ENCODE results near the gene FBXO34.
"Not testable (repeated sequence)": the region's sequence is repeated elsewhere in the genome, so short reads cannot be mapped to it uniquely, and the experiment has no call there.

The FBXO34 gene

DNA sequence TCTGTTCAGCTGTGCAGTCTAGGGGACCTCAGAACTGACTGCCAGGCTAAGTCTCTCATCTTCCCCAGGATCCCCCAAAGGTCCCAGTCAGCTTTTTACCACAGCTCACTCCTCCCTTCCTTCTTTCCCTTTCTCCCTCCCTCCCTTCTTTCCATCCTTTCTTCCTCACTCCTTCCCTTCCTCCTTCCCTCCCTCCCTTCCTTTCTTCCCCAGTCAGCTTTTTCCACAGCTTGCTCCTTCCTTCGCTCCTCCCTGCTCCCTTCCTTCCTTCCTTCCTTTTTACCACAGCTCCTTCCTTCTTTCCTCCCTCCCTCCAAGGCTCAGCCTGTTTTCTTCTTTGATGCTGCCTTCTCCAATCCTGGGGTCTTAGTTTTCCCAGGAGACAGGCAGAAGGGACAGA is 101.2 kb downstream of the FBXO34 start:
- Histone ChIP-seq H3K4me1 (no peaks in the 10 kb centered on the region; the same call in 1 of the 2 replicates), H3K36me3 (peaks cover 72% of the 10 kb centered on the region), H3K4me3 (no peak overlapping the region), H3K9ac (no peak overlapping the region), H4K20me1 (no peaks in the 10 kb centered on the region), H3K27me3 (no peaks in the 10 kb centered on the region), H3K27ac (peak overlapping the region; percentile 12; the same call in 1 of the 2 replicates), H3K4me2 (no peak overlapping the region), H3K9me3 (no peaks in the 10 kb centered on the region)
- TF ChIP-seq Cebpa-rat (IDR thresholded peaks at IDR 0.05) = no peak

- no peaks in the 10 kb centered on the region for H3K27me3 ChIP-seq
- H3K36me3 ChIP-seq = peaks cover 72% of the 10 kb centered on the region
- no peak overlapping the region for H3K4me3 ChIP-seq
- H4K20me1 ChIP-seq = no peaks in the 10 kb centered on the region
- H3K27ac ChIP-seq = peak overlapping the region; percentile 12; the same call in 1 of the 2 replicates
- H3K4me2 ChIP-seq = no peak overlapping the region
- no peaks in the 10 kb centered on the region; the same call in 1 of the 2 replicates for H3K4me1 ChIP-seq
- no peak for TF ChIP-seq Cebpa-rat (IDR thresholded peaks at IDR 0.05)
- H3K9ac ChIP-seq = no peak overlapping the region
- no peaks in the 10 kb centered on the region for H3K9me3 ChIP-seq
These were observed 101.6 kb downstream of the FBXO34 start for GRCh38 chr14:55372825-55373224.

- Histone ChIP-seq H3K36me3 (peaks cover 70% of the 10 kb centered on the region), H3K4me3 (no peak overlapping the region), H3K9me3 (no peaks in the 10 kb centered on the region), H3K9ac (no peak overlapping the region), H3K4me2 (no peak overlapping the region), H3K27ac (no peak overlapping the region), H3K4me1 (no peaks in the 10 kb centered on the region; the same call in 1 of the 2 replicates), H3K27me3 (no peaks in the 10 kb centered on the region), H4K20me1 (no peaks in the 10 kb centered on the region)
- no peak for TF ChIP-seq Cebpa-rat (IDR thresholded peaks at IDR 0.05)
These were observed 102.8 kb downstream of the FBXO34 start for GRCh38 chr14:55373784-55374705.

- Histone ChIP-seq H3K27me3 (no peaks in the 10 kb centered on the region), H3K4me1 (no peaks in the 10 kb centered on the region; the same call in 1 of the 2 replicates), H3K4me3 (no peak overlapping the region), H3K9ac (no peak overlapping the region), H3K36me3 (peaks cover 70% of the 10 kb centered on the region), H3K4me2 (no peak overlapping the region), H3K27ac (no peak overlapping the region), H3K9me3 (no peaks in the 10 kb centered on the region), H4K20me1 (no peaks in the 10 kb centered on the region)
- no peak for TF ChIP-seq Cebpa-rat (IDR thresholded peaks at IDR 0.05)
These were observed 103.5 kb downstream of the FBXO34 start for GRCh38 chr14:55374771-55375170.

- Histone ChIP-seq H3K4me3 (no peak overlapping the region), H3K4me1 (no peaks in the 10 kb centered on the region; the same call in 1 of the 2 replicates), H3K27ac (no peak overlapping the region), H4K20me1 (no peaks in the 10 kb centered on the region), H3K4me2 (no peak overlapping the region), H3K36me3 (peaks cover 84% of the 10 kb centered on the region), H3K9ac (no peak overlapping the region), H3K9me3 (no peaks in the 10 kb centered on the region), H3K27me3 (no peaks in the 10 kb centered on the region)
- TF ChIP-seq Cebpa-rat (IDR thresholded peaks at IDR 0.05) = no peak
These were observed 106.0 kb downstream of the FBXO34 start for GRCh38 chr14:55377236-55377635.

DNA sequence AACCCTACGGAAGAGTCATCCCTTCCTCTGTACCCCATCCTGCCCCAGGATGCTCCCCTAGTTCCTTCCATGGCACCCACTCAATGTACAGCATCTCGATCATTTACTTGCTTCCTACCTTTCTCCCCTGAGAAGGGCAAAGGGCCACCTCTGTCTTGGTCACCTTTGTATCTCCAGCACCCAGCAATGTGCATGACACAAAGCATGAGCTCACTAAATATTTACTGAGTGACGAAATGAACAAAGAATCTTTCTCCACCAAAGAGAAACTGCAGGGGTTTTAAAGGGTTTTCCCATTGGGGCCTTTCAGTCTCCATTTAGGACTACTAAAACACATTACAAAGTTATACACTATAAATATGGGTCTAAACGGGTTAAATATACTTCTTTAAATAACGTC is 109.8 kb downstream of the FBXO34 start:
- no peak overlapping the region for H3K9ac ChIP-seq
- H3K9me3 ChIP-seq = no peaks in the 10 kb centered on the region
- H4K20me1 ChIP-seq = no peaks in the 10 kb centered on the region
- H3K36me3 ChIP-seq = peaks cover 89% of the 10 kb centered on the region
- TF ChIP-seq Cebpa-rat (IDR thresholded peaks at IDR 0.05) = no peak
- no peak overlapping the region for H3K4me2 ChIP-seq
- H3K27ac ChIP-seq = no peak overlapping the region
- no peaks in the 10 kb centered on the region for H3K4me1 ChIP-seq
- H3K4me3 ChIP-seq = no peak overlapping the region
- H3K27me3 ChIP-seq = no peaks in the 10 kb centered on the region

GRCh38 chr14:55381561-55381960 is 110.3 kb downstream of the FBXO34 start:
- TF ChIP-seq Cebpa-rat (IDR thresholded peaks at IDR 0.05) = no peak
- no peaks in the 10 kb centered on the region for H3K27me3 ChIP-seq
- no peak overlapping the region for H3K9ac ChIP-seq
- H3K4me2 ChIP-seq = no peak overlapping the region
- H3K9me3 ChIP-seq = no peaks in the 10 kb centered on the region
- peaks cover 88% of the 10 kb centered on the region for H3K36me3 ChIP-seq
- no peaks in the 10 kb centered on the region for H3K4me1 ChIP-seq
- H4K20me1 ChIP-seq = no peaks in the 10 kb centered on the region
- no peak overlapping the region for H3K27ac ChIP-seq
- no peak overlapping the region for H3K4me3 ChIP-seq

GRCh38 chr14:55382483-55382882 is 111.3 kb downstream of the FBXO34 start:
- Histone ChIP-seq H3K27ac (no peak overlapping the region), H3K4me2 (no peak overlapping the region), H3K9ac (no peak overlapping the region), H3K36me3 (peaks cover 87% of the 10 kb centered on the region), H3K4me1 (no peaks in the 10 kb centered on the region), H3K27me3 (no peaks in the 10 kb centered on the region), H3K4me3 (no peak overlapping the region), H3K9me3 (no peaks in the 10 kb centered on the region), H4K20me1 (no peaks in the 10 kb centered on the region)
- TF ChIP-seq Cebpa-rat (IDR thresholded peaks at IDR 0.05) = no peak

DNA sequence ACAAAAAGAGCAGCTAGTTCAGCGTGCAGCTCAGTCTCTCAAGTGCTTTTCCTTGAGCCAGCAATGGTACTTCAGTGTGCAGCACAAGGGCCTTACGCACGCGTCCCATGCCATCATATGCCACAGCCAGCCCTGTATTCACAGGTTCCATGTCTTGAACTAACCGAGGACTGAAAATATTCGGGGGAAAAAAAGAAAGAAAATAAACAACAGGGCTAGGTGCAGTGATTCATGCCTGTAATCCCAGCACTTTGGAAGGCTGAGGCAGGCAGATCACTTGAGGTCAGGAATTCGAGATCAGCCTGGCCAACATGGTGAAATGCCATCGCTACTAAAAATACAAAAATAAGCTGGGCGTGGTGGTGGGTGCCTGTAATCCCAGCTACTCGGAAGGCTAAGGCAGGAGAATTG is 111.8 kb downstream of the FBXO34 start:
- H3K4me1 ChIP-seq, H4K20me1 ChIP-seq, H3K9ac ChIP-seq, H3K27ac ChIP-seq, H3K4me2 ChIP-seq, H3K27me3 ChIP-seq, H3K9me3 ChIP-seq, H3K4me3 ChIP-seq: not testable (repeated sequence)
- peaks cover 89% of the 10 kb centered on the region for H3K36me3 ChIP-seq

DNA sequence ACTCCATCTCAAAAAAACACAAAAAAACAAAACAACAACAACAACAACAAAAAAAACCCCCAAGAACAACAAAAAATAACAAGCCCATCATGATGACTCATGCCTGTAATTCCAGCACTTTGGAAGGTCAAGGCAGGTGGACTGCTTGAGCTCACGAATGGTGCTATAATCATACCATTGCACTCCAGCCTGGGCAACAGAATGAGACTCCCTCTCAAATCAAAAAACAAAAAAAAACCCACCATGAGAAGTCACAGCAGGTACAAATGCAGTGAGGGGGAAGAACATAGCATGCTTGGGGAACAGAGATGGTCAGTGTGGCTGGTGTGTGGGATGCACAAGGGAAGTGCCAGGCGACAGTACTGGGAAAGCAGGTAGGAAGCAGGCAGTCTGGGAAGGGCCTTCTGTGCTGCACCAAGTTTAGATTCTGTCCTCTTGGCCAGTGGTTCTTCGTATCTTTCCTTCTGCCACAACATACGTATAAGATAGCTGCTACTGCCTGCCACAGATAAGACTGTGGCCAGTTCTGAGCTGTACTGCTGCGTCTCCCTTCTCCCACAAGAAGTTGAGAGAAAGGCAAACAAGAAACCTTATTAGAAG is 112.4 kb downstream of the FBXO34 start:
- Histone ChIP-seq H3K4me1 (no peaks in the 10 kb centered on the region), H3K4me2 (no peak overlapping the region), H3K27me3 (no peaks in the 10 kb centered on the region), H3K9ac (no peak overlapping the region), H3K4me3 (no peak overlapping the region), H3K27ac (no peak overlapping the region), H3K36me3 (peaks cover 89% of the 10 kb centered on the region), H4K20me1 (no peaks in the 10 kb centered on the region), H3K9me3 (no peaks in the 10 kb centered on the region)
- TF ChIP-seq Cebpa-rat (IDR thresholded peaks at IDR 0.05) = no peak

Data from BLaER1 (cell line).